ENCODE data around the gene SLC12A4. TPM values are rescaled to one million over a fixed set of nuclear protein-coding genes. Genes with fewer than 3 reads are reported as not detected.

Gene SLC12A4
- total RNA-seq, 1 experiment from 2014 or later = 33.2 TPM

GRCh38 chr16:67944690-67945391, 23.6 kb downstream of the SLC12A4 start:
- intact Hi-C loops (cut with micrococcal nuclease) = no loop called here
- H3F3A ChIP-seq (ENCODE audit: low read length, unreplicated experiment) = no peaks in the 10 kb centered on the region
- no peak overlapping the region for H3K4me2 ChIP-seq (ENCODE audit: low read length)
- no peak overlapping the region for H3K9ac ChIP-seq (ENCODE audit: low read length)
- no peaks in the 10 kb centered on the region for H3K9me2 ChIP-seq (replicated peaks; ENCODE audit: low read length)
- H3K79me2 ChIP-seq (ENCODE audit: low read length) = no peaks in the 10 kb centered on the region
- no peaks in the 10 kb centered on the region for H3K27me3 ChIP-seq (ENCODE audit: low read length)
- no peaks in the 10 kb centered on the region for H3K9me3 ChIP-seq (ENCODE audit: low read length)
- no peaks in the 10 kb centered on the region for H3K4me1 ChIP-seq (ENCODE audit: insufficient read depth, low read length)
- DNase-seq (no peak), ATAC-seq (no peak)
- H4K20me1 ChIP-seq (ENCODE audit: low read length) = no peaks in the 10 kb centered on the region
- no peak overlapping the region for H3K27ac ChIP-seq (ENCODE audit: low read length)
- no peak overlapping the region for H3K4me3 ChIP-seq (ENCODE audit: low read length)
- H2AFZ ChIP-seq (ENCODE audit: low read length) = no peak overlapping the region
- ChIA-PET CTCF (no interaction called here), POLR2A (ENCODE audit: unreplicated experiment) (no interaction called here)
- TF ChIP-seq EZH2 (IDR thresholded peaks at IDR 0.05; ENCODE audit: low read length, unreplicated experiment) (no peak), CTCF (conservative IDR thresholded peaks at IDR 0.05; ENCODE audit: low read depth, low read length) (no peak), EZH2phosphoT487 (IDR thresholded peaks at IDR 0.05; ENCODE audit: borderline replicate concordance, low read length) (no peak)
- no peaks in the 10 kb centered on the region for H3K36me3 ChIP-seq (ENCODE audit: low read depth, low read length)
- BruUV-seq (replicated peaks) = TSS peak; percentile 9

GRCh38 chr16:67943619-67944504, 24.6 kb downstream of the SLC12A4 start, which contains the start of gene LCAT:
Gene LCAT, minus strand, starts transcription at chr16:67944120. Its CDS starts 19 bp downstream, at chr16:67944101.
- no peaks in the 10 kb centered on the region for H3F3A ChIP-seq (ENCODE audit: low read length, unreplicated experiment)
- intact Hi-C loops (cut with micrococcal nuclease) = no loop called here
- BruUV-seq (replicated peaks) = no TSS peak
- no peak within 1 kb of the TSS for H3K27ac ChIP-seq (ENCODE audit: low read length)
- ATAC-seq (no peak), DNase-seq (no peak)
- no peaks in the 10 kb centered on the region for H3K79me2 ChIP-seq (ENCODE audit: low read length)
- H4K20me1 ChIP-seq (ENCODE audit: low read length) = no peaks in the 10 kb centered on the region
- TF ChIP-seq EZH2 (IDR thresholded peaks at IDR 0.05; ENCODE audit: low read length, unreplicated experiment) (no peak), EZH2phosphoT487 (IDR thresholded peaks at IDR 0.05; ENCODE audit: borderline replicate concordance, low read length) (no peak), CTCF (conservative IDR thresholded peaks at IDR 0.05; ENCODE audit: low read depth, low read length) (no peak)
- no peak within 1 kb of the TSS for H3K9ac ChIP-seq (ENCODE audit: low read length)
- no peaks in the 10 kb centered on the region for H3K27me3 ChIP-seq (ENCODE audit: low read length)
- H3K4me1 ChIP-seq (ENCODE audit: insufficient read depth, low read length) = no peaks in the 10 kb centered on the region
- no peaks in the 10 kb centered on the region for H3K9me2 ChIP-seq (replicated peaks; ENCODE audit: low read length)
- CTCF ChIA-PET = no interaction called here
- no peak within 1 kb of the TSS for H3K4me3 ChIP-seq (ENCODE audit: low read length)
- H3K4me2 ChIP-seq (ENCODE audit: low read length) = no peak within 1 kb of the TSS
- POLR2A ChIA-PET (ENCODE audit: unreplicated experiment) = no interaction called here
- no peak within 1 kb of the TSS for H2AFZ ChIP-seq (ENCODE audit: low read length)
- no peaks in the 10 kb centered on the region for H3K36me3 ChIP-seq (ENCODE audit: low read depth, low read length)
- no peaks in the 10 kb centered on the region for H3K9me3 ChIP-seq (ENCODE audit: low read length)

GRCh38 chr16:67943256-67943618, 25.2 kb downstream of the SLC12A4 start:
- CTCF ChIA-PET = no interaction called here
- intact Hi-C loops (cut with micrococcal nuclease) = no loop called here

More at GRCh38 chr16:67943256-67943618, 25.2 kb downstream of the SLC12A4 start:
- Histone ChIP-seq H3K36me3 (ENCODE audit: low read depth, low read length) (no peaks in the 10 kb centered on the region), H3K79me2 (ENCODE audit: low read length) (no peaks in the 10 kb centered on the region), H3K4me3 (ENCODE audit: low read length) (no peak overlapping the region), H3F3A (ENCODE audit: low read length, unreplicated experiment) (no peaks in the 10 kb centered on the region), H3K27me3 (ENCODE audit: low read length) (no peaks in the 10 kb centered on the region), H3K4me2 (ENCODE audit: low read length) (no peak overlapping the region), H3K4me1 (ENCODE audit: insufficient read depth, low read length) (no peaks in the 10 kb centered on the region), H2AFZ (ENCODE audit: low read length) (no peak overlapping the region), H3K9me3 (ENCODE audit: low read length) (no peaks in the 10 kb centered on the region), H4K20me1 (ENCODE audit: low read length) (no peaks in the 10 kb centered on the region), H3K9me2 (replicated peaks; ENCODE audit: low read length) (no peaks in the 10 kb centered on the region), H3K9ac (ENCODE audit: low read length) (no peak overlapping the region), H3K27ac (ENCODE audit: low read length) (no peak overlapping the region)
- DNase-seq (no peak), ATAC-seq (no peak)
- POLR2A ChIA-PET (ENCODE audit: unreplicated experiment) = no interaction called here
- no TSS peak for BruUV-seq (replicated peaks)
- no peak for TF ChIP-seq CTCF (conservative IDR thresholded peaks at IDR 0.05; ENCODE audit: low read depth, low read length)
- no peak for TF ChIP-seq EZH2phosphoT487 (IDR thresholded peaks at IDR 0.05; ENCODE audit: borderline replicate concordance, low read length)
- no peak for TF ChIP-seq EZH2 (IDR thresholded peaks at IDR 0.05; ENCODE audit: low read length, unreplicated experiment)

Data from PC-3 (cell line).